NCI-H2196 (cell line): Measurements from ENCODE around the gene CROCC2.

Experiments used
- DNase-seq: peaks from one replicate; lab custom pipeline; 2025; ENCODE audit not compliant: unreplicated experiment; lab: John Stamatoyannopoulos, UW

CROCC2 gene

GRCh38 chr2:240891492-240892340, 14.4 kb upstream of the CROCC2 start:
- no peak for DNase-seq

GRCh38 chr2:240892356-240892755, 13.8 kb upstream of the CROCC2 start:
- no peak for DNase-seq

DNA sequence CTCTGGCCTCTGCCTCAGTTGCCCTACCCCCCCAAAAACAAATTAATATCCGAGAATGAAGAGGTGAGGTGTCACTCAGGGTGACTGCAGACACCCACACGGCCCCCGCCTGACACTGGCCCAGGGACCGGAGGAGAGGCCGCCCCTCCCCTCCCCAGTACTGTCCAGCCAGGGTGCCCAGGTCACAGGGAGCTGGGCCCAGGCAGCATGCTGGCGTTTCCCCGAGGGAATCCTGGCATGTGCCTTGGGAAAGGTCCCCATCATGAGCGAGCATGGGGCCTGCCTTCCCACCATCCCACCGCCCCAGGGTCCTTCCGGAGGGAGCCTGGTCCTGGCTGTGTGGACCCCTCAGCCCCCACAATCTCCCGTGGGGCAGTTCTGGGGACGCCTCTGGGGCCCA, 13.2 kb upstream of the CROCC2 start:
- DNase-seq: no peak

DNA sequence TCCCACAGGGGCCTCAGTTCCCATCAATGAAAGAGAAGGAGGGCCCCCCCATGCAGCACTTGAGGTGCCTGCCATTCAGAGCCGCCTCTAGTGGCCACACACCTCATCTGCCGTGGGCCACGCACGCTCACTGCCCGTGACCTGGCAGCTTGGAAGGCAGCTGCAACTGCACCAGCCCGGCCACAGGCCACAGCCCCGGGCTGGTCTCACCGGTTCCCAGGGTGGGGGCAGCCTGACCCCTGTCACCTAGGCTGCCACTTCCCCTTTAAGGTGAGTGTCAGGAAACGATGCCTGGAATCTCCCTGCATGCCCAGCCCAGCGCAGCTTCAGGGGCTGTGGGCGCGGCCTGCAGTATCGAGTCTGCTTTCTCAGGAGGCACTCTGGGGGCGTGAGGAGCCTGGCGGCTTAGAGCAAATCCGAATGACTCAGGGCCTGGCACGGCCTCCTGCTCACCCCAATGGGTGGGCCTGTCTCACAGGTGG, 12.7 kb upstream of the CROCC2 start:
- DNase-seq: no peak

GRCh38 chr2:240894006-240894405, 12.1 kb upstream of the CROCC2 start:
- DNase-seq: no peak

- DNase-seq: no peak
Measured at GRCh38 chr2:240894836-240895558, 11.1 kb upstream of the CROCC2 start.

DNA sequence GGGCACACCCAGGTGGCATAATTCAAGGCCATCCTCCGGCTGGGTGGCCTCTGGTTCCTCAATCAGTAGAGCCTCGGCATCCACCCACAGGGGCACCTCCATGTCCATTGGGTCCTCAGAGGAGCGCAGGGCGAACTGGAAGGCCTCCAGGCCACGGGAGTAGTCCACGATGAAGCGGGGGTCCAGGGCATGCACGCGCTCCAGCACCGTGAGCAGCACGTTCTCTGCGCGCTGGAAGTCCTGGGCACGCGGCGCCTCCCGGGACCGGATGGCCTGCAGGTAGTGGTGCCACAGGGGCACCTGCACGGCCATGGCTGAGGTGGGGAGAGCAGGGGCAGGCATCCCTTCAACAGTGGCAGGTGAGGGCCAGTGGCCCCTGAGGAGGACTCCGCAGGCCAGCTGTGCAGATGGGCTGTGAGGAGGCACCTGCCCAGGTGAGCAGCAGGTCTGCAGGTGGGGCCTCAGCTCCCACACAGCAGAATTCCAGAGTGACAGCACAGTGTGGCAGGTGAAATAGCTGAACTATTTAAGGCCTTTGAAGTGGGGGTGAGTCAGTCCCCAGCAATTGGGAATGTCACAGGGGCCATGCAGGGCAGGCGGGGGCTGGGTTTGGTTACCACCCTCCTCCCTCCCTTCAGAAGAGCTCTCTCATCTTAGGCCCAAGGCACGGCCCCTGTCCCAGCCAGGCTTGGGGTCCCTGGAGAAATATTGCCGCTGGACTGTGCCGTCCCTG, 10.3 kb upstream of the CROCC2 start, which contains the start of gene MAB21L4:
TSS of gene MAB21L4 (minus strand) at position 501 of the 733 bp plus-strand sequence. CDS start at position 342, 159 bp downstream.
- no peak for DNase-seq

DNA sequence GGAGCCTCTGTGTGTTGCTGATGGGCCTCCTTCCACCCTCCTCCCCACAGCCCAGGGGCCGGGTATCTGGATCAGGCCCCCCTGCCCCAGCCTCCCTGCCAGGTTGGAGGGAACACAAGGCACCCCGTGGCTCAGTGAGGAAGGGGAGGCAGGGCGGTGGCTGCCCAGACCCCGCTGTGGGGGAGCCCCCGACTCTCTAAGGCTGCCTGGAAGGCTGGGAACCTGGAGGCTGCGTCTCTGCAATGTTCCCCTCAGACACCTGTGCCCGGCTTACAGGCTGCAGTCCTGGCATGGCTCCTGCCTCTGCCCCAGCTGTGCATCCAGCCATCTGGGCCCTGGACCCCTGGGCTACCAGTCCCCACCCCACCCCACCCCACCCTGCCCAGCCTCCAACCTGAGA, 9.7 kb upstream of the CROCC2 start:
- DNase-seq: no peak

DNA sequence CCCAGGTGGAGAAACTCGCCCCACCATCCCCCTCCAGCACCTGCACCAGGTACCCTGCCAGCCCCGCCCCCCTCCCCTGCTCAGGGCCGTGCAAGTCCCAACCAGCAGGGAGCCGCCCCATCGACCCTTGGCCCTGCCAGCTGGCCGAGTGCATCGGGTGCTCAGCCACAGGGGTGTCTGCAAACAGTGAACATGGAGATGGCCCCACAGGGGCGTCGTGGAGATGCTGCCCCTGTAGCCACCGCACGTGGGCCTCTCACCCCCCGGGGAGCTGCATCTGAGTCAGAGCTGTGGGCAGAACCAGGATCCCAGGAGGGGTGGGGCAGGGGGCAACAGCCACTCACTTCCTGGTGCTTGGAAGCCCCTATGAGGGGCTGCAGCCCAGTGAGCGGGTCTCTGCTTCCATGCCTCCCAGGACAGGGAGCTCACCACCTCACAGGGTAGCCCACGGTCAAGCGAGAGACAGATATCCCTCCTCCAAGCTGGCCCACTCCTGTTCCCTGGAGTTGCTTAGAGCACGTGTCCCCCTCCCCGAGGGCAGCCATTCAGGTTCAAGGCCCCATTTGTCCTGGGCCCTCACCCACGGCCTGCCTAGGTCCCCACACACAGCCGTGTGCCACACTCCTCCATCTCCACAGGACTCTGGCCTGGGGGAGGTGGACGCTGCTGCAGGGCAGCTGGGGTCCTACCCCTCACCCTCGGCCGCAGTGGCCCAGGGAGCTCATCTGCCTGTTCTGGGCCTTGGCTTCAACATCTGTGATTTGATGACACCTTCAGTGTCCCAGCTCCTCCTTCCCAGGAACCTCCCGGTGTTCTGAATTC, 9.1 kb upstream of the CROCC2 start:
- DNase-seq: peak; percentile 82

- no peak for DNase-seq
Measured at GRCh38 chr2:240898108-240898730, 7.9 kb upstream of the CROCC2 start.

DNA sequence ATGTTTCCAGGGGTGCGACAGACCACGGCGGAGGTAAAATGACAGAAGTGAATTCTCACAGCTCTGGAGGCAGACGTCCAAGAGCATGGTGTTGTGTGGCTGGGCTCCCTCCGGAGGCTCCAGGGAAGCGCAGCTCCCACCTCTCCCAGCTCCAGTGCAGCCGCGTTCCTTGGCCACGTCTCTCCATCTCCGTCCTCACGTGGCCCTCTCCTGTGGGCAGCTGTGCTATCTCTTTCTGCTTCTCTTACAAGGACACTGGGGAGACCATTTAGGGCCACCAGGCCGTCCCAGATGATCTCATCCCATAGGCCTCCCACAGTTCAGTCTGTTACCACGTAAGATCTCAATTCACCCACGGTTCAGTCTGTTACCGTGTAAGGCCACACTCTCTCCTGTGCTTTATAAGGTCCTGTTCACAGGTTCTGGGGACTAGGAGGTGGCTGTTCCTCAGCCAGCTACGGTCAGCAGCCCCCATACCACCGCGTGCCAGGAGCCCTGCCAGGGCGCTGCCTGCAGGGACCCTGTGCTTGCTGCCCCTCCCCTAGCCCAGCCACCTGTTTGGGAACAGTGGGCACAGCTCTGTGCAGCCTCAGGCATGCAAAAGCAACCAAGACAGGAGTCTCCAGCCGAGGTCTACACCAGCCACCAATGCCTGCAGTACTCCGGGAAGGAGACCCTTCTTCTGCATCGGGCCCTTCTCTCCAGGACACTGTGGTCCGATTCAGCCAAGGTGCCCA, 7.2 kb upstream of the CROCC2 start:
- DNase-seq: no peak

DNA sequence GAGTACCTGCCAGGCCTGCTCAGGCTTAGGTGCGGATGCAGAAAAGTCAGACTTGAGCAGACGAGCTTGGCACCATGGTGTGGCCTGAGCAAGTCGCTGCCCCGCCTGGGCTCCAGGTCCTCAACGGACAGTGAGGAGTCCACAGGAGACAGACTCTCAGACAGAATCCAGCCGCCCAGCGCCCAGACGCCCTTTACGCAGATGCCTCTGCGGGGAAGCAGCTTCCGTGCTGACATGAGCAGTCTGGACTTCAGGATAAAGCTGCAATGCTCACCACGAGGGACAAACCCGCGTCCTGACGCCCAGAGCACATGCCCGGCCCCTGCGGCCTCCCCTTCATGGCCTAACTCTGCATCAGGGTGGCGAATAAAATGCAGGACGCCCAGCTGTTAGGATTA, 6.7 kb upstream of the CROCC2 start:
- DNase-seq: no peak

- DNase-seq: no peak
Measured at GRCh38 chr2:240900141-240900860, 5.8 kb upstream of the CROCC2 start.

GRCh38 chr2:240901986-240902614, 4.0 kb upstream of the CROCC2 start:
- no peak for DNase-seq

- DNase-seq: no peak
Measured at GRCh38 chr2:240902615-240903041, 3.5 kb upstream of the CROCC2 start.

DNA sequence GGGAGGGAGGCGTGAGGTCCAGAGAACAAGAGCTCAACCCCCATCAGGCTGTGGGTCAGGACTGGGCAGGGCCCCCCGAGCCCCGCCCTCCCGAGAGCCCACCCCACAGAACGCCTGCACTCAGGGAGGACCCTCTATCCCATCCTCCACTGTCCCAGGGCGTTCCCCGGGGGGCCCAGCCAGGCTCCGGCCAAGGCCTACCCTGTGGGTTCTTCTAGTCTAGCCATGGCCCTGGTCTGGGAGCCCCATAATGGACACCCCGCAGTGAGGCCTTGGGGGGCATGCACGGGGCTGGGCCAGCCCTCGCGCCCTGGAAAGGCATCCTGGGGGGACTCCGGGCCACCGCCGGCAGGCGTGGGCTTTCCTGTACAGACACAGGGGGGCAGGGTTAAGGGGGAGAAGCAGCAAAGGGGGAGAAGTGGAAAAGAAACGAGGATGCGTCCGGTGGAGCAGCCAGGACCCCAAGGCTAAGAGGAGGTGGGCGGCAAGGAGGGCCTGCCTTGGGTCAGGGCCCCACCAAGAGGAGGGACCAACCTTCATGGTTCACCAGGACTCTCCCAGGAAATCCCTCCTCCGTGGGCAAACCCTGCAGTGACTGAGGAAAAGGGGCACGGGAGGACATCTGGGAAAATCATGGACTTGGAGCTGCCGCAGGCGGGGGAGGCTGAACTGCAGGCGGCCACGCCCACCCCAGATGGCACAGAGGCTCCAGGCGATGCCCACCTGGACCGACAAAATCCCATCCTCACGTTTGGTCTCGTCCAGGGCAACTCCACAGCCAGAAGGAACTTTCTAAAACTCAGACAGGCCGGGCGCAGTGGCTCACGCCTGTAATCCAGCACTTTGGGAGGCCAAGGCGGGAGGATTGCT, 2.7 kb upstream of the CROCC2 start:
- DNase-seq: no peak
